ENCODE data around the gene PREX1. TPM values are rescaled to one million over a fixed set of nuclear protein-coding genes. Genes with fewer than 3 reads are reported as not detected.

PREX1 gene
- polyA plus RNA-seq, 1 donor (not counting 4 experiments of a cell fraction or from before 2014, with no cell fraction given): 0.22 TPM

- Histone ChIP-seq H3K36me3 (ENCODE audit: control insufficient read depth in 2 of 2, extremely low read depth in 1 of 2, insufficient read depth in 2 of 2, low read length in 2 of 2) (no peaks in the 10 kb centered on the region), H3K4me2 (ENCODE audit: control insufficient read depth, extremely low read depth, insufficient read depth, low read depth, low read length) (no peak overlapping the region), H3K9ac (ENCODE audit: control insufficient read depth, extremely low read depth, insufficient read depth, low read length) (no peak overlapping the region), H3K4me3 (ENCODE audit: control insufficient read depth in 2 of 3, extremely low read depth in 1 of 3, insufficient read depth in 2 of 3, low read depth in 1 of 3, low read length in 3 of 3) (no peak overlapping the region), H3K4me1 (ENCODE audit: control insufficient read depth, extremely low read depth, insufficient read depth, low read length) (peaks cover 7% of the 10 kb centered on the region), H3K79me2 (ENCODE audit: control insufficient read depth, insufficient read depth, low read length) (no peaks in the 10 kb centered on the region), H3K9me3 (ENCODE audit: control insufficient read depth, low read depth, low read length) (no peaks in the 10 kb centered on the region), H3K27me3 (ENCODE audit: control insufficient read depth, extremely low read depth, insufficient read depth, low read length) (peaks cover 8% of the 10 kb centered on the region), H4K20me1 (ENCODE audit: control insufficient read depth, extremely low read depth, insufficient read depth, low read length) (no peaks in the 10 kb centered on the region), H3K27ac (ENCODE audit: control insufficient read depth, insufficient read depth, low read length) (no peak overlapping the region), H3K9me1 (ENCODE audit: control insufficient read depth, extremely low read depth, insufficient read depth, low read length) (no peaks in the 10 kb centered on the region), H2AFZ (ENCODE audit: control insufficient read depth, low read length) (no peak overlapping the region)
- TF ChIP-seq CTCF (optimal IDR thresholded peaks at IDR 0.05 in 1 of 3, IDR thresholded peaks at IDR 0.05 in 1 of 3, conservative IDR thresholded peaks at IDR 0.05 in 1 of 3; ENCODE audit: extremely low read depth in 1 of 3, insufficient read depth in 2 of 3, low read length in 3 of 3) (no peak), EZH2 (IDR thresholded peaks at IDR 0.05; ENCODE audit: low read length) (no peak)
- DNase-seq (ENCODE audit: low read depth, low spot score) (no peak), FAIRE-seq (no peak)
- dilution Hi-C loops (cut with MboI; ENCODE audit: extremely low pct_ligation_motif_present, low sequenced_read_pairs): no loop called here
Measured at GRCh38 chr20:48680650-48681049, 147.1 kb downstream of the PREX1 start.

GRCh38 chr20:48679599-48679998, 148.2 kb downstream of the PREX1 start:
- dilution Hi-C loops (cut with MboI; ENCODE audit: extremely low pct_ligation_motif_present, low sequenced_read_pairs): no loop called here
- Histone ChIP-seq H3K4me3 (ENCODE audit: control insufficient read depth in 2 of 3, extremely low read depth in 1 of 3, insufficient read depth in 2 of 3, low read depth in 1 of 3, low read length in 3 of 3) (no peak overlapping the region), H3K27me3 (ENCODE audit: control insufficient read depth, extremely low read depth, insufficient read depth, low read length) (peaks cover 8% of the 10 kb centered on the region), H3K9me3 (ENCODE audit: control insufficient read depth, low read depth, low read length) (no peaks in the 10 kb centered on the region), H3K4me2 (ENCODE audit: control insufficient read depth, extremely low read depth, insufficient read depth, low read depth, low read length) (no peak overlapping the region), H3K79me2 (ENCODE audit: control insufficient read depth, insufficient read depth, low read length) (no peaks in the 10 kb centered on the region), H3K27ac (ENCODE audit: control insufficient read depth, insufficient read depth, low read length) (no peak overlapping the region), H3K9ac (ENCODE audit: control insufficient read depth, extremely low read depth, insufficient read depth, low read length) (no peak overlapping the region), H3K4me1 (ENCODE audit: control insufficient read depth, extremely low read depth, insufficient read depth, low read length) (peaks cover 7% of the 10 kb centered on the region), H2AFZ (ENCODE audit: control insufficient read depth, low read length) (no peak overlapping the region), H3K36me3 (ENCODE audit: control insufficient read depth in 2 of 2, extremely low read depth in 1 of 2, insufficient read depth in 2 of 2, low read length in 2 of 2) (no peaks in the 10 kb centered on the region), H3K9me1 (ENCODE audit: control insufficient read depth, extremely low read depth, insufficient read depth, low read length) (no peaks in the 10 kb centered on the region), H4K20me1 (ENCODE audit: control insufficient read depth, extremely low read depth, insufficient read depth, low read length) (no peaks in the 10 kb centered on the region)
- TF ChIP-seq EZH2 (IDR thresholded peaks at IDR 0.05; ENCODE audit: low read length) (no peak), CTCF (optimal IDR thresholded peaks at IDR 0.05 in 1 of 3, IDR thresholded peaks at IDR 0.05 in 1 of 3, conservative IDR thresholded peaks at IDR 0.05 in 1 of 3; ENCODE audit: extremely low read depth in 1 of 3, insufficient read depth in 2 of 3, low read length in 3 of 3) (no peak)
- DNase-seq (ENCODE audit: low read depth, low spot score) (no peak), FAIRE-seq (no peak)
